ENCODE data around the gene PLXNA3. TPM values are rescaled to one million over a fixed set of nuclear protein-coding genes. Genes with fewer than 3 reads are reported as not detected.
A peak's percentile ranks its signal among the peaks of the same experiment; 100 is the strongest.

The PLXNA3 gene
- total RNA-seq, 1 experiment from 2014 or later: 36.3 TPM

DNA sequence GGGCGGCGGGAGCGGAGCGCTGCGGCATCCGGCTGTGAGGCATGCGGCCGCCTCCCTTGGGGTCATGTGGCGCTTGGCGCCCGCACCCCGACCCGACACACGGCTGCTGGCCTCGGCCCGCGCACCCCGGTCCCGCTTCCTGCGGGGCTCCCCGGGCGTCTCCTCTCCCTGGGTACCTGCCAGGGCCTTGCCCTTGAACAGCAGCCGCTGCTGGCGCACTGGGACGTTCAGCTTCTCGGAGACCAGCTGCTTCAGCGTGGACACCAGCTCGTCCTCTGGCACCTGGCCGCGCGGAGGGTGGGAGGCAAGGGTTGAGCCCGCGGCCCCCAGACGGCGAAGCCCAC is 27.9 kb downstream of the PLXNA3 start:
- Histone ChIP-seq H3K23me2 (ENCODE audit: insufficient read length, low read depth, low read length, poor library complexity, severe bottlenecking) (no peaks in the 10 kb centered on the region), H3K79me1 (ENCODE audit: insufficient read depth, low read depth, low read length, poor library complexity, severe bottlenecking) (no peaks in the 10 kb centered on the region), H3K9me3 (ENCODE audit: control insufficient read depth, low read depth, low read length) (peaks cover 53% of the 10 kb centered on the region), H4K91ac (ENCODE audit: insufficient read length, low read depth, low read length) (no peak overlapping the region), H2BK20ac (ENCODE audit: low read depth, low read length, poor library complexity, severe bottlenecking) (no peak overlapping the region), H3T11ph (ENCODE audit: low read length) (no peak overlapping the region), H3K56ac (ENCODE audit: insufficient read length, low read depth, low read length) (no peak overlapping the region), H3K14ac (ENCODE audit: insufficient read depth, low read length) (no peak overlapping the region), H3K4me2 (ENCODE audit: insufficient read depth, insufficient read length, low read length) (peak overlapping the region; percentile 20), H2BK5ac (ENCODE audit: insufficient read length, low read length) (no peak overlapping the region), H2BK120ac (ENCODE audit: low read depth, low read length, poor library complexity, severe bottlenecking) (no peak overlapping the region), H3K27me3 (ENCODE audit: insufficient read depth, low read length) (no peaks in the 10 kb centered on the region), H3K4ac (ENCODE audit: low read depth, low read length) (no peak overlapping the region), H4K5ac (ENCODE audit: insufficient read length, low read depth, low read length) (no peak overlapping the region), H2BK15ac (ENCODE audit: low read depth, low read length) (no peak overlapping the region), H3K4me1 (ENCODE audit: insufficient read depth, low read length) (no peaks in the 10 kb centered on the region; the same call in 1 of the 2 replicates), H3K23ac (ENCODE audit: insufficient read length, low read depth, low read length) (no peak overlapping the region), H2AFZ (ENCODE audit: low read length) (no peak overlapping the region), H4K8ac (replicated peaks; ENCODE audit: insufficient read length, low read depth, low read length) (no peak overlapping the region), H2AK5ac (ENCODE audit: insufficient read length, low read length) (no peak overlapping the region), H3K18ac (ENCODE audit: insufficient read length, low read depth, low read length) (no peak overlapping the region), H3K27ac (ENCODE audit: insufficient read length, low read depth, low read length) (no peak overlapping the region), H3K79me2 (ENCODE audit: insufficient read depth, low read length) (no peaks in the 10 kb centered on the region), H4K20me1 (ENCODE audit: control insufficient read depth, insufficient read depth, insufficient read length) (no peaks in the 10 kb centered on the region), H2BK12ac (ENCODE audit: insufficient read length, low read depth, low read length) (no peak overlapping the region), H3K9ac (ENCODE audit: extremely low read depth, insufficient read length, low read length) (no peak overlapping the region)
- Mint-ChIP-seq H3K27ac (no peak overlapping the region), H3K4me3 (peak overlapping the region in 1 of 2 experiments; percentile 52; a peak in 3 of 5 replicates), H3K9me3 (peaks cover 70 to 78% of the 10 kb centered on the region in 2 experiments), H3K27me3 (ENCODE audit: low read depth) (peaks cover 3% of the 10 kb centered on the region), H3K36me3 (ENCODE audit: insufficient read depth in 1 of 3, low read depth in 3 of 3) (peaks cover 3 to 28% (median 22%) of the 10 kb centered on the region in 3 experiments; a peak in 6 of 7 replicates), H3K4me1 (peaks cover 6 to 15% of the 10 kb centered on the region in 2 experiments; a peak in 3 of 4 replicates)
- no CpG with 5 or more reads among the region's 35 CpGs for WGBS (ENCODE audit: extremely low coverage, insufficient read length, low lambda C conversion rate)
- DNase-seq: no peak
- TF ChIP-seq, protein P1, sequence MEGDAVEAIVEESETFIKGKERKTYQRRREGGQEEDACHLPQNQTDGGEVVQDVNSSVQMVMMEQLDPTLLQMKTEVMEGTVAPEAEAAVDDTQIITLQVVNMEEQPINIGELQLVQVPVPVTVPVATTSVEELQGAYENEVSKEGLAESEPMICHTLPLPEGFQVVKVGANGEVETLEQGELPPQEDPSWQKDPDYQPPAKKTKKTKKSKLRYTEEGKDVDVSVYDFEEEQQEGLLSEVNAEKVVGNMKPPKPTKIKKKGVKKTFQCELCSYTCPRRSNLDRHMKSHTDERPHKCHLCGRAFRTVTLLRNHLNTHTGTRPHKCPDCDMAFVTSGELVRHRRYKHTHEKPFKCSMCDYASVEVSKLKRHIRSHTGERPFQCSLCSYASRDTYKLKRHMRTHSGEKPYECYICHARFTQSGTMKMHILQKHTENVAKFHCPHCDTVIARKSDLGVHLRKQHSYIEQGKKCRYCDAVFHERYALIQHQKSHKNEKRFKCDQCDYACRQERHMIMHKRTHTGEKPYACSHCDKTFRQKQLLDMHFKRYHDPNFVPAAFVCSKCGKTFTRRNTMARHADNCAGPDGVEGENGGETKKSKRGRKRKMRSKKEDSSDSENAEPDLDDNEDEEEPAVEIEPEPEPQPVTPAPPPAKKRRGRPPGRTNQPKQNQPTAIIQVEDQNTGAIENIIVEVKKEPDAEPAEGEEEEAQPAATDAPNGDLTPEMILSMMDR (conservative IDR thresholded peaks at IDR 0.05): no peak
